ENCODE measurements around the gene EVC2.

EVC2 gene, protein sequence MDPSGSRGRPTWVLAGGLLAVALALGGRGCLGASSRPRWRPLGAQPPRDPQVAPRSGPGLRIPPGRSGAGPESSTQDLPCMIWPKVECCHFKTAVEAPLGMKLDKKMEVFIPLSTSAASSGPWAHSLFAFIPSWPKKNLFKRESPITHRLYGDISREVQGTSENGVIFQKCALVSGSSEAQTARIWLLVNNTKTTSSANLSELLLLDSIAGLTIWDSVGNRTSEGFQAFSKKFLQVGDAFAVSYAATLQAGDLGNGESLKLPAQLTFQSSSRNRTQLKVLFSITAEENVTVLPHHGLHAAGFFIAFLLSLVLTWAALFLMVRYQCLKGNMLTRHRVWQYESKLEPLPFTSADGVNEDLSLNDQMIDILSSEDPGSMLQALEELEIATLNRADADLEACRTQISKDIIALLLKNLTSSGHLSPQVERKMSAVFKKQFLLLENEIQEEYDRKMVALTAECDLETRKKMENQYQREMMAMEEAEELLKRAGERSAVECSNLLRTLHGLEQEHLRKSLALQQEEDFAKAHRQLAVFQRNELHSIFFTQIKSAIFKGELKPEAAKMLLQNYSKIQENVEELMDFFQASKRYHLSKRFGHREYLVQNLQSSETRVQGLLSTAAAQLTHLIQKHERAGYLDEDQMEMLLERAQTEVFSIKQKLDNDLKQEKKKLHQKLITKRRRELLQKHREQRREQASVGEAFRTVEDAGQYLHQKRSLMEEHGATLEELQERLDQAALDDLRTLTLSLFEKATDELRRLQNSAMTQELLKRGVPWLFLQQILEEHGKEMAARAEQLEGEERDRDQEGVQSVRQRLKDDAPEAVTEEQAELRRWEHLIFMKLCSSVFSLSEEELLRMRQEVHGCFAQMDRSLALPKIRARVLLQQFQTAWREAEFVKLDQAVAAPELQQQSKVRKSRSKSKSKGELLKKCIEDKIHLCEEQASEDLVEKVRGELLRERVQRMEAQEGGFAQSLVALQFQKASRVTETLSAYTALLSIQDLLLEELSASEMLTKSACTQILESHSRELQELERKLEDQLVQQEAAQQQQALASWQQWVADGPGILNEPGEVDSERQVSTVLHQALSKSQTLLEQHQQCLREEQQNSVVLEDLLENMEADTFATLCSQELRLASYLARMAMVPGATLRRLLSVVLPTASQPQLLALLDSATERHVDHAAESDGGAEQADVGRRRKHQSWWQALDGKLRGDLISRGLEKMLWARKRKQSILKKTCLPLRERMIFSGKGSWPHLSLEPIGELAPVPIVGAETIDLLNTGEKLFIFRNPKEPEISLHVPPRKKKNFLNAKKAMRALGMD

DNA sequence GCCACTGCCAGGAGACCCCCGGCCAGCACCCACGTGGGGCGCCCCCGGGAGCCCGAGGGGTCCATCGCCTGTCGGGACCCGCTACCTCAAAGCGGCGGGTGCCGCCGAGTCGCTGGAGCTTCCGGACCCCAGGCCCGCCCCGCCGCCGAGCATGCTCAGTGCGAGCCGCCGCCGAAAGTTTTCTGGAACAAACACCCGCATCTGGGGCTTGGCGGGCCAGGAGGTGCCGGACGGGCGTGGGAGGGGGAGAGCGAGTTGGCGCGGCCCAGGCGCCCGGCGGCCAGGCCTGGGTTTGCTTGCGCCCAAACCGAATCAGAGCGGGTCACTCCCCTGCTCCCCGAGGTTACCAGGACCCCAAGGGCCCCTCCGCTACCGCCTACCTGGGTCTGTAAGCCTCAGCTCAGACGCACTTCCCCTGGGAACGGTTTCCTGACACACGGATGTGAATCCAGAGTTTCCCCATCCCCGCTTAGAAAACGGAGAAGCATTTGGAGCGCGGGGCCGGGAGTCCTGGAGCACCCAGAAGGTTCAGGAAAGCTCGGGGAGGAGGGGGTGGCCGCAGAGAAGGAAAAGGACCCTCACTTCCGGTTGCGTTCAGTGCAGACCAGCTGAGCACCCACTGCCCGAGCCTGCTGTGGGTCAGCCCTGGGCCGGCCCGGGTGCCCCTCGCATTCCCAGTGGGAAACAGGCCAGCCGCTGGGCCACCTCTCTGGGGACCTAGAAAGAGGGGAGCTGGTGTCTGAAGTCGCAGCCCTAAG, at the start of gene EVC2:
EVC2 (minus strand) TSS at position 111 of the 758 bp plus-strand sequence; CDS start at position 65, 46 bp downstream.
- DNase-seq (ENCODE audit: low read depth in 2 of 3, low spot score in 1 of 3): peak in 1 of 3 donors; percentile 27

DNA sequence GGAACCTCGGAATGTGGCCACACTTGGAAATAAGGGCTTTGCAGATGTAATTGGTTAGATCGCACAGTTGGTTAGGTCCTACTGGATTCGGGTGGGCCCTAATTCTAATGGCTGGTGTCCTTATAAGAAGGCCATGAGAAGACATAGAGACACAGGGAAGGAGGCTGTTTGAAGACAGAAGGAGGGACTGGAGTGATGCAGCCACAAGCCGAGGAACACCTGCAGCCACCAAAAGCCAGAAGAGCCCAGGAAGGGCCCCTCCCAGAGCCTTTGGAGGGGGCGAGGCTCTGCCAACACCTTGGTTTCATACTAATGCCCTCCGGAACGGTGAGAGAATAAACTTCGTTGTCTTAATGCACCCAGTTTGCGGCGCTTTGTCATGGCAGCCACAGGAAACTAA, 49.6 kb upstream of the EVC2 start:
- no peak for DNase-seq (ENCODE audit: low read depth in 2 of 3, low spot score in 1 of 3)

DNA sequence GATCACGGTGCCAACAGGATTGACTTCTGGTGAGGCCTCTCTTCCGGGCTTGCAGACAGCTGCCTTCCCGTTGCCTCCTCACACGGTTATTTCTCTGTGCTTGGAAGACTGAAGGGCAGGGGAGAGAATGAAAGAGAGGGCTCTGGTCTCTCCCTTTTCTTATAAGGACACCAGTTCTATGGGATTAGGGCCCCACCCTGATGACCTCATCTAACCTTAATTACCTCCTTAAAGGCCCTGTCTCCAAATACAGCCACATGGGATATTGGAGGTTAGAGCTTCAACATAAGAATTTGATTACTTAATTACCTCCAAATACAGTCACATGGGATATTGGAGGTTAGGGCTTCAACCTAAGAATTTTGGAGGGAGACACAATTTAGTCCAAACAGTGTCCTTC, 49.2 kb upstream of the EVC2 start:
- no peak for DNase-seq (ENCODE audit: low read depth in 2 of 3, low spot score in 1 of 3)

DNA sequence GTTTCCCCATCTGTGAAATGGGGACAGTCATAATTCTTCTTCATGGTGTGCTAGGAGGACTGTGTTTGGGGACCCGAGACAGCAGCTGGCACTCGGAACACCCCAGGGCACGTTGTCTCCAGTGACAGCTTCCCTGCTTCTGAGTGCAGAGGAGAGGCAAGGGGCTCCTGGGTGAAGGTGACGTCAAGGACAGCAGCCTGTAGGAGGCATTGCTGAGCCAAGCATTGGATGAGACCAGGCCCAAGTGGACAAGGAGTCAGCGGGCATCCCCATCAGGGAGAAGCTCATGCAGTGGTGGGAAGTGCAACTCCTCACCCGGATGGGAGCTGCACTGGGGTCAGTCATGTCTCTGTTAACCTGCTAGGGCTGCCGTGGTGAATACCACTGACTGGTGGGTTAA, 48.7 kb upstream of the EVC2 start:
- no peak for DNase-seq (ENCODE audit: low read depth in 2 of 3, low spot score in 1 of 3)

DNA sequence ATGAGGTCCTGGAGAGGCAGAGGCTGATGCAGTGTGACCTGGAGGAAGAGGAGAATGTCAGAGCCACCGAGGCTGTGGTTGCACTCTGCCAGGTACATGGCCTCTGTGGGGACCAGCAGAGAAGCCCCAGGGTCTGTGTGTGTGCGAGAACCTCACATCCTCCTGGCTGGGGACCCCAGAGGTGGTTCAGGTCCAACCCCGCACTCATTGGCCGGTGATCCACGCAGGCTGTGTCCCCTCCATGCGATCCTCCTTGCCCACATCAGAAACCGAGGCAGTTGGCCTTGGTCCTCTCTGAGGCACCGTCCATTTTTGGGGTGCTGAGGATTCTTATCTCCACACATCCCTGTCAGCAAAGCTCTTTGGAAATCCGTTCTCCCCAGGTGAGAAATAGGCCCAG, 47.9 kb upstream of the EVC2 start:
- DNase-seq (ENCODE audit: low read depth in 2 of 3, low spot score in 1 of 3): no peak

DNA sequence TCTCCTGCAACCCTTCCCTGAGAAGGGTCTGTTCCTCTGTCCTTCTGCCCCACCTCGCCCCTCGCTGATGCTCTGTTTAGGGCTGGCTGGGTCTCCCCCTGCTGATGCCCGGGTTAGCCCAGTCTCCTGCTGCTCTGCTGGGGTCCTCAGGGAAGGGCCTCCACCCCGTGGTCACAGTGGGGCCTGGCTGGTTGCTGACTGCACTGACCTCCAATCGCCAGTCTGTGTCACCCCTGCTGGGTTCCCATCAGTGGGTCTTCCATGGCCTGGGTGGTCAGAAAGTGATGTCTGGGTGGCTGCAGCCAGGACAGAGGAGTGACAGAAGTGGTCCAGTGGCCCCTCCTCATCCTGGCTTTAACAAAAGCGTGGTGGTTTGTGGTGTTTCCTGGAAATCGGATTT, 47.3 kb upstream of the EVC2 start:
- DNase-seq (ENCODE audit: low read depth in 2 of 3, low spot score in 1 of 3): no peak

DNA sequence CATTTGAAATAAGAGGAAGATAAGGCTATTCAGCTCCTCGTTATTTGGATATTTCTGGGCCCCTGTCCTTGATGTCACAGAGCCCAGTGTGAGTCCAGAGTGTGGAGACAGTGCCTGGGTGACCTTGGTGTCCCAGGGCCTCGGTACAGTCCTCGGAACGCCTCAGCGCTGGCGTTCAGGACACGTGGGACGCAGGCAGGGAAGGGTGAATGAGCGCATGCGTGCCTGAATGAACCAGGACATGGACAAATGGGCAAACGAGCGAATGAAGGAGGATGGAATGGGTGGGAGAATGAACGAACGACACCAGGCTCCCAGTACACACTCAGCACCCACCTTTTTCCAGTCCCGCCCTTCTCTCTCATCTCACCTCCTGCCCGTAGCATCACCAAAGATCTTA, 46.8 kb upstream of the EVC2 start:
- DNase-seq (ENCODE audit: low read depth in 2 of 3, low spot score in 1 of 3): no peak

DNA sequence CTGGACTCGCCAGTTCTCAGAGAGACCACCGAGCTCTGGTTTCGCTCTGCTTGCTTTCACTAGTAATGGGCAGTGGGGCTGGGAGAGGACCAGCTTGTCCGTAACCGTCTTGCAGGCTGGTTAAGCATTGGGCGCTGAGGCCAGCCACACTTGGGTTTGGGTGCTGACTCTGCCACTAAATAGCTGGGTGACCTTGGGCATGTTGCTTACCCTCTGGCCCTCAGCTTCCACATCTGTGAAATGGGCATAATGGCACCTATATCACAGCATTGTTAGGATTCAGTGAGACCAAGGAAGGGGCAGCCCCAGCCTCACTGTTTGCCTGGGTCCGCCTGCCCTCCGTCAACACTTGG, 46.1 kb upstream of the EVC2 start:
- DNase-seq (ENCODE audit: low read depth in 2 of 3, low spot score in 1 of 3): no peak

DNA sequence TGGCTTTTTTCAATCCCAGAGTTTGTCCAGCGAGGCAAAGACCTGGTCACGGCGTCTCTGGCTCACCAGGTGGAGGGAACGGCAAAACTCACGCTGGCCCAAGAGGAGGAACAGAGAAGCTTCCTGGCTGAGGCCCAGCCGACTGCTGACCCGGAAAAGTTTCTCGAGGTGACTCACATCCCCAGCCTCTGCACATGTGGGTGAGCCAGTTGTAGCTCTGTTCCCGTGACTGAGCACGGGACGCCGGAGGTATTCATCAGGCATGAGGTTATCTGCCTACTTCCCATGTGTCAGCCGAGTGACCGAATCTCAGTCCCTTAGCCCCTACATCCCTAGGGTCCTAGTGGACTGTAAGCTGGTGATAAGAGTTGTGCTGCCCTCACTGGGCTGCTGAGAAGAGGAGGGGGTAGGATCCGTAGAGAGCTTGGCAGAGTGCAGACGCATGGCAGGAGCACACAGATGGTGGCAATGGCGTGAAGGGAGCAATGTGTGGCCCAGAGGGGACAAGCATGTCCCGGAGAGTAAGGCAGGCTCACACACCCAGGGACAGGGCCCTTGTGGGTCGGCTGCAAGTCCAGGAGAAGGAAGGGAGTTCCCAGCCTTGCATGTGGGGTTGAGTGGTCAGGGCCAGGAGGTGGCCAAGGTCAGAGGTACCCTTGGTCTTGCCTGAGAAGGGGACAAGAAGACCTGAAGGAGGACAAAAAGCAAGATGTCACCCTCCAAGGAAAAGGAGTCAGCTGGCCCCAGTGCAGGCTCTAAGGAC, 45.6 kb upstream of the EVC2 start:
- no peak for DNase-seq (ENCODE audit: low read depth in 2 of 3, low spot score in 1 of 3)

DNA sequence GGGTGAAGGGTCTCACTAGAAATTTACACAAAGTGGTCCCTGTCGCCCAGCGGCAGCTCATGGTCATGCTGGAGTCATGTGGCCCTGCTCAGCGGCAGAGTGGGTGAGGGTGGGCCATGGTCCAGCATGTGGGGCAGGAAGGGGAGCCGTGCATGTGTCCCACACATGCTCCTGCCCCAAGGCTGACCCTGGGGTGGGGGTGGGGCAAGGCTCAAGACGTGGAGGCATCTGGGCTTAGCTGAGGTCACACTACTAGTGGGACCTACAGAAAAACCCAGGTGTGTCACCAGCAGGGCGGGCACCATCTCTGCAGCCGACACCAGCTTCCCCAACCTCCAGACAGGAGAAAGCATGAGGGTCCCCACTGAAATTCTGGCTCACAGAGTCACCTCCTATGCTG, 45.0 kb upstream of the EVC2 start:
- DNase-seq (ENCODE audit: low read depth in 2 of 3, low spot score in 1 of 3): no peak

DNA sequence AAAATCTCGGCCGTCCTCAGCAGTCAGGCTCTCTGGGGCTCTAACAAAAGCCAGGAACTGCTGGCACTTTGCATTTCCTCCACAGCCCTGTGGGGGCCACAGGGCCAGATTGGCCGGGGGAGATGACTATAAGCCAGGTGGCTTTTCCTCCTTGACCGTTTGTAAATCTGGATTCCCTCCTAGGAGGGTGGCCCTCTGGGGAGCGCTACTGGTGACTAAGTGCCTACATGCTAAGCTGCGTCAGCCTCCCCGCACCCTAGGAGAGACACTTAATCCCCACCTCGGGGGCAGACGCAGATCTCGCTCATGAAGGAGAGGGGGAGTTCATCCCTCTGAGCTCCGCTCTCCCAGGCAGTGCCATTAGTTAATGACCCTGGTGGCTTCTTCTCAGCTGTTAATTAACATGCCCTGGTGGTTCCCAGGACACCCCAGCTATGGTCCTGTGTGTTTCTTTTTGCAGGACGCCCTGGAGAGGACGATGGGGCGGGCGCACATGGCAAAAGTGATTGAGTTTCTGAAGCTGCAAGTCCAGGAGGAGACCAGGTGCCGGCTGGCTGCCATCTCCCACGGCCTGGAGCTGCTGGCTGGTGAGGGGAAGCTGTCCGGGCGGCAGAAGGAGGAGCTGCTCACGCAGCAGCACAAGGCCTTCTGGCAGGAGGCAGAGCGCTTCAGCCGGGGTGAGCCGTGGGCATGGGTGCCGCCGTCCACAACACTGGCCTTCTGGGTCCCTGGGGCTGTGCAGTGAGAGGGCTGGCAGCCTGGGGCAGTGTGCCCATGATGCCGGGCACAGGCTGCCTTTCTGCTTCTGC, 44.2 kb upstream of the EVC2 start:
- no peak for DNase-seq (ENCODE audit: low read depth in 2 of 3, low spot score in 1 of 3)

DNA sequence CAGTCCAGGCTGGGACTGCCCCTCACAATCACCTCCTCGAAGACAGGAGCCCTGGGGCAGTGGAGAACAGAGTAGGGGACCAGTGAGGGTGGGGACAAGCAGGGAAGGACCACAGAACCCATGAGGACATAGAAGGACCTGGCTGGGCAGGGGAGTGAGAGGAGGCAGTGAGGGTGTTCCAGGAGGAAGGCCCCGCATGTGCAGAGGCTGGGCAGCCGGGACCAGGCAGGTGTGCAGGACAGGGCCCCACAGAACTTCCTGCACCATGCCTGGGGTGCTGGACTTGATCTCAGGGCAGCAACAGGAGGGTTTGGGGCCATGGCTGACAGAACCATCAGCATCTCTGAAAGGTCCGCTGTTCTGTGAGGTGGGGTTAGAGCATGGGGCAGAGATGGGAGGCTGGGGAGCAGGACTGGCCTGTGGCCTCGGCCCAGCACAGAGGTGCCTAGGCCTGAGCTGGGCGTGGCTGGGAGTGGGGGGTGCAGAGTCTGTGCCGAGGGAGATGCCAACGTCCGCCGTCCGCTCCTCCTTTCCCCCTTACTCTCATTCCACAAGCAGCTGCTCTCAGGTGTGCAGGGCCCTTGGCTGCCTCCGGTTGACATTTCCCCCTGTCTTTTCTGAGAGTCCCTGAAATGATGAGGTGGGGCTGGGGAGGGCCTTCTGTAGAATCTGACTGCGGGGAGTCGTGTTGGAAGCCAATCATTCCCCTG, 43.5 kb upstream of the EVC2 start:
- DNase-seq (ENCODE audit: low read depth in 2 of 3, low spot score in 1 of 3): no peak

DNA sequence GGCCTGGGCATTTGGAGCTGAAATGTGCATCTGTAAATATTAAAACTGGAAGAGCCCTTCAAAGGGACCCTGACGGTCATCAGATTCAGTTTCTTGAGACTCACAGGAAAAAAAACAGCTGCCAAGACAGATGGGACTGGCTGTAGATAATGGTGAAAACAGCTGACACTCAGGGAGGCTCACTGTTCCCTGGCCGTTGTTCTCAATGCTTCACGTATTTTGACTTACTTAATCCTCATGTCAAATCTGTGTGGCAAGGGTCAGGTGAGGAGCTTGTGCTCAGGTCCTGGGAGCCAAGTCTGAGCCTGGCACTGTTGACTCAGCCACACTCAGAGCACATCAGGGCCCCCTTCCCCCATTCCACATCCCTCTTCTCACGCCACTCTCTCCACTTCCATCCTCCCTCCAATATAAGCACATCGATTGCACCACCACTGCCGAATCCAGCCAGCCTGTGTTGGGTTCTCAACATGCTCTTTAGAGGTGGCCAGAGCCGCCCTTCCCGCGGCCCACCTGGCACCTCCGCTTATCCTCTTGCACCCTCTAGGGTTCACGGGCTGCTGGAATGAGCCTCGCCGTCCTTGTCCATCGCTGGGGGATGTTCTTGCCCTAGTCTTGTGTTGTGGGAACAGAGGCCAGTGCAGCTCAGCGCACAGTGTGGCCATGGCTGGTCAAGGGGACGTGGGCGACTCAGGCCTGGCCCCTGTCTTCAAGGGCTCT, 42.7 kb upstream of the EVC2 start:
- no peak for DNase-seq (ENCODE audit: low read depth in 2 of 3, low spot score in 1 of 3)

DNA sequence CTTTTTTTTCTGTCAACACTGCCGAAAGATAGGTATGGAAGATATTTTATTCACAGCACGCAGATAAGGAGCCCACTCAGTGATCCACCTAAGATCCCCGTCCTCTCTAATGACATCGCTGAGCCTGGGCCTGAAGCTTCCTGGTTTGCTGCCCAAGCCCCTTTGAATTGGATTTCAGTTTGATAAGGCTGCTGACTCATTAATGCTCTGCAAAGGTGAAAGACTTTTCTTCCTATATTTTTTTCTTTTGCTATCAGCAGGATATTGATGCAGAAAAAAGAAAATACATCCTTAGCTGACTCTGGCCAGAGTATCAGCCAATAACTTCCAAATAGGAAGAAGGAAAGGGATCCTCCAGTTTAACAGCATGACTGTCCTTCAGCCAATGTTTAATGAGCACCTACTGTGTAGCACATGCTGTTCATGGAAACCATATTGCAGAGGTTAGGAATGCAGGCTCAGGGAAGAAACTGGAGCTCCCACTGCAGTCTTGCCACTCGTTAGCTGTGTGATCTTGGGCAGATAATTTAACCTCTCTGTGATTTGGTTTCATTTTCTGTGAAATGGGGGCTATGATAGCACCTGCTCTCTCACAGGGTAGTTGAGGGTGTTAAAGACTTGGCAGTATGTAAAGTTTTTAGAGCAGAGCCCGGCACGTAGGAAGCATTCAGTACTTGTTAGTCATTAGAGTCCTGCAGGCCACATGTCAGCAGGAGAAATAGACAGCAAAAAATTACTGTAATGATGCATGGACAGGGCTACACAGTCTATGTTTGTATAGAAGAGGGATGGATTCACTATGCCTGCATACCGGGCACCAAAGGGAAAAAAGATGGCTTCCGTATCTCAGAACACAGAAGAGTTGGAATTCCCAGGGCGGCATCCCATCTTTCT, 41.9 kb upstream of the EVC2 start:
- no peak for DNase-seq (ENCODE audit: low read depth in 2 of 3, low spot score in 1 of 3)

DNA sequence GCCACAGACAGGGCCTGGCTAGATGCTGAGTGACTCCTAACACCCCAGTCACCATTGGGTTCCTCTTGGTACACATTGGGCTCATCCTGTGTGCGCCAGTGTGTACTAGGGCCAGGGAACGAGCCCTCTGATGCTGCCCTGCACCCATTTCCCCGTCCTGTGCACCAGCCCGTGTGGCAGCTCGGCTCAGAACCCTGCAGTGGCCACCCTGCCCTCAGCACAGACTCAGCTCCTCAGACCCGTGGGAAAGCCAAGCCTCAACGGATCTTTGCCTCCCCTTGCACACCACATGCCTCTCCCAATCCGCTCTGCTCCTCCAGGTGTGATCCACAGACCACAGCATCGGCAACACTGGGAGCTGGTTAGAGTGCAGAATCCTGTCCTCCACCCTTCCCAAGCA, 41.2 kb upstream of the EVC2 start:
- no peak for DNase-seq (ENCODE audit: low read depth in 2 of 3, low spot score in 1 of 3)

DNA sequence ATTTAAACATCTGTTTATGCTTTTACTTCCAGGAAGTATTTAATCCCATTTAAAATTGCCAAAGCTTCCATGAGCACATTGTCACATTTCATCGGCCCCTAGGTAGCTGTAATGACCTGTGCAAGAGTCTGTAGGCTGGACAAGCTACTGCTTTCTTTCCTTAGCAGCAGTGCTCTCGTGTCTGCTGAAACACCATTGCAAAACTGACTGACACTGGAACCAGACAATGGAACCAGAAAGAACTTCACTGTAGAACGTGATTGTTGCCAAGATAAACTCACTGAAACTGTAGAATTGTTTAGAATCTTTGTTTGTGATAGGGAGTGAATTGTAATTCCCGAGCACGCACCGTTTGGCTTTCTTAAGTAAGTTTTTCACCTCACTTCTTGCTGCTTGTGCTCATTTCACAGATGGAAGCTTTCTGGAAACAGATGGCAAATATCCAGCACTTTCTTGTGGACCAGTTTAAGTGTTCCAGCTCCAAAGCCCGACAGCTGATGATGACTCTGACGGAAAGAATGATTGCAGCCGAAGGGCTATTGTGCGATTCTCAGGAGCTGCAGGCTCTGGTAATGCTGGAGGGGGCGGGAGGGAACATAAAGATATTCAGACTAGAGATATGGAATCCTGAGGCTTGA, 39.5 kb upstream of the EVC2 start:
- DNase-seq (ENCODE audit: low read depth in 2 of 3, low spot score in 1 of 3): no peak

Data from stimulated activated CD4-positive, alpha-beta T cell treated with anti-CD3 and anti-CD28 coated beads, Interleukin-12 subunit alpha, Interleukin-12 subunit beta, amount 100 ng/mL, for 48 hours (primary cell).